ENCODE data around the gene FABP1. TPM values are rescaled to one million over a fixed set of nuclear protein-coding genes. Genes with fewer than 3 reads are reported as not detected.

FABP1 gene
- total and polyA plus RNA-seq, 2 of the 8 experiments (the other 6 are each of a cell fraction or from before 2014, with no cell fraction given) = 0.09 TPM; not detected in 1

DNA sequence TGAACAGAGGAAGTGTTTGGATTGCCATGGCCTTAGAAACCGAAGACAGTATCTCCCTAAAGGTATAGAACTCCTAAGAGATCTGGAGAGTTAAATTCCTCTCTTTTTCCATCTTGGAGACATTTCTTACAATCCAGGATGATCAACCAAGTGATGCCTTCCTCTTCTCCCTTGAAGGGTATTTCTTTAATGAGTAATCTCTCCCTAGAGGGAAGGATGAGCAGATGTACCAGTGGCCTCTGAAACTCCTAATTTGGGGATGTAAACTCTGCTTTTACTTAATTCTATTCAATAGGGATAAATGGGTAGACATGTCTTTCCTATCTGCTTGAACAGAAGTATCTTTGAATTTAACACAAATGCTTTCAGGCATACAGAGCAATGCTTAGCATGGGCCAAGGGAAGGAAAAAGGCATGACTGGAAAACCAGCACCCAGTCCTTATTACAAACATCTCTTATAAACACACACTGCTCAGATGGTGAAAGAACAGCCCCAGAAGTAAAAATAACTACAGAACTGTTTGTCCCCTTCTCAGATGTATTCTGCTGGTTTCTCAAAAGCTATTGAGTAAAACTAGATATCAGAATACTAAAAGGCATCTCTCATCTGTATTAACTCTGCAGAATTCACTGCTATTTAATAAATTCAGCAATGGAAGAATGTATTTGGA lies 37.6 kb upstream of the FABP1 start (continued):
- TF ChIP-seq, protein P1, sequence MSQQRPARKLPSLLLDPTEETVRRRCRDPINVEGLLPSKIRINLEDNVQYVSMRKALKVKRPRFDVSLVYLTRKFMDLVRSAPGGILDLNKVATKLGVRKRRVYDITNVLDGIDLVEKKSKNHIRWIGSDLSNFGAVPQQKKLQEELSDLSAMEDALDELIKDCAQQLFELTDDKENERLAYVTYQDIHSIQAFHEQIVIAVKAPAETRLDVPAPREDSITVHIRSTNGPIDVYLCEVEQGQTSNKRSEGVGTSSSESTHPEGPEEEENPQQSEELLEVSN (IDR thresholded peaks at IDR 0.05) = no peak

Data from H1 (cell line).